ENCODE data around the gene ROR1. TPM values are rescaled to one million over a fixed set of nuclear protein-coding genes. Genes with fewer than 3 reads are reported as not detected.

Gene ROR1
- total RNA-seq, 1 experiment from 2014 or later, result 56.3 TPM

- Mint-ChIP-seq H3K9me3 (no peaks in the 10 kb centered on the region), H3K27ac (peak overlapping the region; percentile 78), H3K27me3 (ENCODE audit: low read depth) (no peaks in the 10 kb centered on the region), H3K4me1 (peaks cover 76% of the 10 kb centered on the region), H3K4me3 (peak overlapping the region; percentile 95), H3K36me3 (no peaks in the 10 kb centered on the region)
- POLR2A ChIA-PET, result interaction anchor here (1.2 kb wide), 1 partner anchor 126 kb away, joined by 3 read pairs; no protein-coding TSS in a partner anchor
- ATAC-seq (no peak), DNase-seq (ENCODE audit: low spot score) (no peak)
- CTCF ChIA-PET, result interaction anchor here (1.1 to 3.6 kb wide), 3 partner anchors 86 to 359 kb away, joined by 4 to 20 read pairs (median 6); no protein-coding TSS in a partner anchor
- TF ChIP-seq RELA (CRISPR knock-in tag; IDR thresholded peaks at IDR 0.05; ENCODE audit: borderline replicate concordance), result no peak
- TF ChIP-seq ZNF219 (CRISPR knock-in tag; IDR thresholded peaks at IDR 0.05; ENCODE audit: borderline replicate concordance), result no peak
- no peak for TF ChIP-seq ATF3 (CRISPR knock-in tag; conservative IDR thresholded peaks at IDR 0.05)
- TF ChIP-seq CREB1 (CRISPR knock-in tag; IDR thresholded peaks at IDR 0.05), result no peak
- TF ChIP-seq HMGA2 (CRISPR knock-in tag; IDR thresholded peaks at IDR 0.05), result no peak
- TF ChIP-seq, protein P1, sequence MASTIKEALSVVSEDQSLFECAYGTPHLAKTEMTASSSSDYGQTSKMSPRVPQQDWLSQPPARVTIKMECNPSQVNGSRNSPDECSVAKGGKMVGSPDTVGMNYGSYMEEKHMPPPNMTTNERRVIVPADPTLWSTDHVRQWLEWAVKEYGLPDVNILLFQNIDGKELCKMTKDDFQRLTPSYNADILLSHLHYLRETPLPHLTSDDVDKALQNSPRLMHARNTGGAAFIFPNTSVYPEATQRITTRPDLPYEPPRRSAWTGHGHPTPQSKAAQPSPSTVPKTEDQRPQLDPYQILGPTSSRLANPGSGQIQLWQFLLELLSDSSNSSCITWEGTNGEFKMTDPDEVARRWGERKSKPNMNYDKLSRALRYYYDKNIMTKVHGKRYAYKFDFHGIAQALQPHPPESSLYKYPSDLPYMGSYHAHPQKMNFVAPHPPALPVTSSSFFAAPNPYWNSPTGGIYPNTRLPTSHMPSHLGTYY (CRISPR knock-in tag; IDR thresholded peaks at IDR 0.05), result no peak
- no peak for TF ChIP-seq TEAD4 (CRISPR knock-in tag; IDR thresholded peaks at IDR 0.05)
- TF ChIP-seq, protein P2, sequence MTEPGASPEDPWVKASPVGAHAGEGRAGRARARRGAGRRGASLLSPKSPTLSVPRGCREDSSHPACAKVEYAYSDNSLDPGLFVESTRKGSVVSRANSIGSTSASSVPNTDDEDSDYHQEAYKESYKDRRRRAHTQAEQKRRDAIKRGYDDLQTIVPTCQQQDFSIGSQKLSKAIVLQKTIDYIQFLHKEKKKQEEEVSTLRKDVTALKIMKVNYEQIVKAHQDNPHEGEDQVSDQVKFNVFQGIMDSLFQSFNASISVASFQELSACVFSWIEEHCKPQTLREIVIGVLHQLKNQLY (CRISPR knock-in tag; IDR thresholded peaks at IDR 0.05), result no peak
- no peak for TF ChIP-seq ZNF423 (CRISPR knock-in tag; IDR thresholded peaks at IDR 0.05)
- TF ChIP-seq ZNF416 (CRISPR knock-in tag; IDR thresholded peaks at IDR 0.05), result no peak
- TF ChIP-seq E2F5 (CRISPR knock-in tag; IDR thresholded peaks at IDR 0.05), result no peak
- no peak for TF ChIP-seq ZNF396 (CRISPR knock-in tag; IDR thresholded peaks at IDR 0.05; ENCODE audit: borderline replicate concordance)
- TF ChIP-seq PREB (CRISPR knock-in tag; IDR thresholded peaks at IDR 0.05; ENCODE audit: borderline replicate concordance), result no peak
These were observed 4.4 kb downstream of the ROR1 start for GRCh38 chr1:63777965-63778880.

DNA sequence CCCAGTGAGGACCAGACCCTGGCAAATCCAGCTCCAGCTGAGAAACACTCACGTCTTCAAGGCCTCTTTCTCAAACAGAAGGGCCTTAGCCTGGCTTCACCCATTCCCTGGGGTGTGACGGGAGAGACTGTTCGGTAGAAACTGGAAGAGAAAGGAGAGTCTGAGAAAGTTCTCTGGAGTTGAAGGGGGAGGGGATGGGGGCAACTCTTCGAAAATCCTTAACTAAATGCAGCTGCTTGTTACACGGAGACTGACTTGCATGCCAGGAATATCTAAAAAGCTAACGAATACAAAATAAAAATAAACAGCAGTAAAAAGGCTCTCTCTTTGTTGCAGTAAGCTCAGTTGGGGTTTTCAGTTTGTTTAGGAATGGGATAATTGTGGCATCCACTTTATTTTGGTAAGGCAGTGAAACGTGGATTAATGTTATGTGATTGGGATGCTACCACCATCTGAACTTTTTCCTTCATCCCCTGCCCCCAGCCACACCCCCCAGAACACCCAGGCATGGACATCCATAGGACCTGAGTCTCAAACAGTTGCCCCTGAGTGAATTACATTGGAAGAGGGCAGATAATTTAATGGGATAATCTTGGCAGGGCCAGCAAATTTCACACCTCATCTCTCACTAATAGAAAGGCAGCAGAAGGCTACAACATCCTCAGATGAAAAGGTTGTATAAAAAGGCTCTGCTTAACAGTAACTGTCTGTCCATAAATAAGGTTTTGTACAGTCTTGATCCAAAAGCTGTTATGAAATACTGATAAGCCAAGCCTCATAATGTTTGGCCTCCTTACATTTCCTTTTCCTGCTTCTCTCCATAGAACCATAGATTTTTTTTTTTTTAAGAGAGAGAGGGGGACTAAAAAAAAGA lies 5.8 kb downstream of the ROR1 start:
- POLR2A ChIA-PET, result interaction anchor here (1.8 kb wide), 1 partner anchor 15 kb away, joined by 5 read pairs; no protein-coding TSS in a partner anchor
- no peak for TF ChIP-seq ATF6 (CRISPR knock-in tag; IDR thresholded peaks at IDR 0.05)
- no peak for TF ChIP-seq ZNF396 (CRISPR knock-in tag; IDR thresholded peaks at IDR 0.05; ENCODE audit: borderline replicate concordance)
- TF ChIP-seq ZNF416 (CRISPR knock-in tag; IDR thresholded peaks at IDR 0.05), result no peak
- TF ChIP-seq, protein P2 (CRISPR knock-in tag; IDR thresholded peaks at IDR 0.05), result no peak
- TF ChIP-seq ATF1 (CRISPR knock-in tag; IDR thresholded peaks at IDR 0.05), result no peak
- no peak for TF ChIP-seq SMAD4 (CRISPR knock-in tag; IDR thresholded peaks at IDR 0.05)
- no peak for TF ChIP-seq FOXP1 (CRISPR knock-in tag; IDR thresholded peaks at IDR 0.05; ENCODE audit: borderline replicate concordance)
- no peak for TF ChIP-seq GTF2I (CRISPR knock-in tag; conservative IDR thresholded peaks at IDR 0.05)
- TF ChIP-seq ZNF423 (CRISPR knock-in tag; IDR thresholded peaks at IDR 0.05), result no peak
- TF ChIP-seq GRHL2 (CRISPR knock-in tag; IDR thresholded peaks at IDR 0.05; ENCODE audit: insufficient replicate concordance, severe bottlenecking), result no peak
- no peak for TF ChIP-seq CTCF (IDR thresholded peaks at IDR 0.05)
- TF ChIP-seq MYBL2 (CRISPR knock-in tag; IDR thresholded peaks at IDR 0.05), result no peak
- peaks cover 86% of the 10 kb centered on the region for H3K4me1 Mint-ChIP-seq
- H3K9me3 Mint-ChIP-seq, result no peaks in the 10 kb centered on the region
- CTCF ChIA-PET, result interaction anchor here (0.8 to 3.6 kb wide), 6 partner anchors 14 to 138 kb away, joined by 3 to 20 read pairs (median 6); no protein-coding TSS in a partner anchor
- H3K36me3 Mint-ChIP-seq, result no peaks in the 10 kb centered on the region
- no peaks in the 10 kb centered on the region for H3K27me3 Mint-ChIP-seq (ENCODE audit: low read depth)
- no peak for DNase-seq (ENCODE audit: low spot score)
- H3K27ac Mint-ChIP-seq, result peak overlapping the region; percentile 98
- ATAC-seq, result no peak
- H3K4me3 Mint-ChIP-seq, result peak overlapping the region; percentile 52
